ENCODE data around the gene RNGTT. TPM values are rescaled to one million over a fixed set of nuclear protein-coding genes. Genes with fewer than 3 reads are reported as not detected.

The RNGTT gene
- total and polyA plus RNA-seq, 12 donors: 3.1 to 10.9 (median 8.6) TPM

GRCh38 chr6:88869263-88870020 is 94.0 kb downstream of the RNGTT start:
- H3K4me3 ChIP-seq: no peak overlapping the region
- no peaks in the 10 kb centered on the region for H3K27me3 ChIP-seq
- intact Hi-C loops (cut with DNase I): loop anchor here (2.0 to 10.0 kb wide), 10 partner anchors 85 to 1805 kb away; partner anchors contain the start of gene CFAP206 (in 1 of the 10)
- DNase-seq: no peak
- no peak overlapping the region for H3K27ac ChIP-seq
- H3K9me3 ChIP-seq: no peaks in the 10 kb centered on the region
- no peak for TF ChIP-seq CTCF (IDR thresholded peaks at IDR 0.05)
- ATAC-seq: no peak
- peaks cover 0 to 11% (median 0%) of the 10 kb centered on the region in 9 donors for H3K36me3 ChIP-seq
- 95% methylated on average over 1 of the region's 1 CpG for WGBS, 2 donors
- no peaks in the 10 kb centered on the region for H3K4me1 ChIP-seq

GRCh38 chr6:88867841-88868731 is 95.3 kb downstream of the RNGTT start:
- intact Hi-C loops (cut with DNase I): loop anchor here in 9 of 10 donors (5.0 to 10.0 kb wide), 8 partner anchors 83 to 1803 kb away; partner anchors contain the start of gene CFAP206 (in 1 of the 9)
- Histone ChIP-seq H3K27me3 (no peaks in the 10 kb centered on the region), H3K4me1 (no peaks in the 10 kb centered on the region), H3K9me3 (no peaks in the 10 kb centered on the region), H3K4me3 (no peak overlapping the region), H3K27ac (no peak overlapping the region), H3K36me3 (peaks cover 0 to 11% (median 0%) of the 10 kb centered on the region in 9 donors)
- TF ChIP-seq CTCF (IDR thresholded peaks at IDR 0.05): no peak
- WGBS, 2 donors: 70 to 84% methylated on average over 2 of the region's 2 CpGs
- no peak for DNase-seq
- no peak for ATAC-seq

GRCh38 chr6:88866856-88867255 is 96.6 kb downstream of the RNGTT start:
- Histone ChIP-seq H3K9me3 (no peaks in the 10 kb centered on the region), H3K36me3 (peaks cover 0 to 9% (median 0%) of the 10 kb centered on the region in 9 donors), H3K4me3 (no peak overlapping the region), H3K27me3 (no peaks in the 10 kb centered on the region), H3K4me1 (no peaks in the 10 kb centered on the region), H3K27ac (no peak overlapping the region)
- intact Hi-C loops (cut with DNase I): loop anchor here in 9 of 10 donors (5.0 to 10.0 kb wide), 8 partner anchors 82 to 1802 kb away; partner anchors contain the start of gene CFAP206 (in 1 of the 9)
- TF ChIP-seq CTCF (IDR thresholded peaks at IDR 0.05): no peak
- DNase-seq (no peak), ATAC-seq (no peak)
- 93 to 98% methylated on average over 2 of the region's 2 CpGs for WGBS, 2 donors

- Histone ChIP-seq H3K4me1 (no peaks in the 10 kb centered on the region), H3K36me3 (peaks cover 0 to 10% (median 0%) of the 10 kb centered on the region in 9 donors), H3K4me3 (no peak overlapping the region), H3K27me3 (no peaks in the 10 kb centered on the region), H3K9me3 (no peaks in the 10 kb centered on the region), H3K27ac (no peak overlapping the region)
- no peak for DNase-seq
- no peak for ATAC-seq
- TF ChIP-seq CTCF (IDR thresholded peaks at IDR 0.05): no peak
- 99 to 100% methylated on average over 2 of the region's 2 CpGs for WGBS, 2 donors
- intact Hi-C loops (cut with DNase I): loop anchor here in 9 of 10 donors (5.0 to 10.0 kb wide), 8 partner anchors 80 to 1800 kb away; partner anchors contain the start of gene CFAP206 (in 1 of the 9)
Observed at GRCh38 chr6:88865275-88865674, 98.1 kb downstream of the RNGTT start.

Data from heart right ventricle (tissue), 16 donors.